ENCODE results near the gene SLC2A4.

Gene SLC2A4

GRCh38 chr17:7293816-7294613 is 12.5 kb downstream of the SLC2A4 start:
- no peak for DNase-seq (ENCODE audit: low read depth, low spot score)
- H3K4me3 ChIP-seq (ENCODE audit: low read length), result peak overlapping the region; percentile 21

GRCh38 chr17:7294614-7295153 is 13.2 kb downstream of the SLC2A4 start, which contains the start of gene YBX2:
YBX2 (minus strand) TSS chr17:7294639; CDS start chr17:7294500, 139 bp downstream.
- H3K4me3 ChIP-seq (ENCODE audit: low read length), result peak within 1 kb of the TSS; percentile 56
- peak; percentile 76 for DNase-seq (ENCODE audit: low read depth, low spot score)

- peak overlapping the region; percentile 56 for H3K4me3 ChIP-seq (ENCODE audit: low read length)
- no peak for DNase-seq (ENCODE audit: low read depth, low spot score)
Observed at GRCh38 chr17:7295230-7296180, 14.0 kb downstream of the SLC2A4 start.

- DNase-seq (ENCODE audit: low read depth, low spot score), result no peak
- peak overlapping the region; percentile 3; the same call in 1 of the 2 replicates for H3K4me3 ChIP-seq (ENCODE audit: low read length)
Observed at GRCh38 chr17:7296189-7296861, 14.8 kb downstream of the SLC2A4 start.

- DNase-seq (ENCODE audit: low read depth, low spot score), result no peak
- H3K4me3 ChIP-seq (ENCODE audit: low read length), result no peak overlapping the region
Observed at GRCh38 chr17:7304179-7304578, 22.7 kb downstream of the SLC2A4 start.

- DNase-seq (ENCODE audit: low read depth, low spot score), result peak; percentile 100
- H3K4me3 ChIP-seq (ENCODE audit: low read length), result peak within 1 kb of the TSS; percentile 81
Observed at GRCh38 chr17:7306911-7307685, 25.6 kb downstream of the SLC2A4 start, which contains the start of gene EIF5A. EIF5A (plus strand) TSS chr17:7307628; CDS start chr17:7309636, 2,008 bp downstream.

GRCh38 chr17:7307686-7308624 is 26.4 kb downstream of the SLC2A4 start:
- peak overlapping the region; percentile 81 for H3K4me3 ChIP-seq (ENCODE audit: low read length)
- DNase-seq (ENCODE audit: low read depth, low spot score), result no peak

GRCh38 chr17:7308625-7309433 is 27.3 kb downstream of the SLC2A4 start:
- DNase-seq (ENCODE audit: low read depth, low spot score), result peak; percentile 90
- peak overlapping the region; percentile 81 for H3K4me3 ChIP-seq (ENCODE audit: low read length)

- DNase-seq (ENCODE audit: low read depth, low spot score), result no peak
- H3K4me3 ChIP-seq (ENCODE audit: low read length), result peak overlapping the region; percentile 81
Observed at GRCh38 chr17:7309628-7310027, 28.1 kb downstream of the SLC2A4 start.

- DNase-seq (ENCODE audit: low read depth, low spot score), result no peak
- no peak overlapping the region for H3K4me3 ChIP-seq (ENCODE audit: low read length)
Observed at GRCh38 chr17:7311110-7311705, 29.7 kb downstream of the SLC2A4 start.

- DNase-seq (ENCODE audit: low read depth, low spot score), result no peak
- H3K4me3 ChIP-seq (ENCODE audit: low read length), result no peak overlapping the region
Observed at GRCh38 chr17:7312432-7313087, 31.0 kb downstream of the SLC2A4 start.

GRCh38 chr17:7313088-7313889 is 31.8 kb downstream of the SLC2A4 start:
- DNase-seq (ENCODE audit: low read depth, low spot score), result no peak

GRCh38 chr17:7313890-7314718 is 32.6 kb downstream of the SLC2A4 start:
- no peak for DNase-seq (ENCODE audit: low read depth, low spot score)
- peak overlapping the region; percentile 78 for H3K4me3 ChIP-seq (ENCODE audit: low read length)

More at GRCh38 chr17:7313088-7313889, 31.8 kb downstream of the SLC2A4 start:
- no peak overlapping the region for H3K4me3 ChIP-seq (ENCODE audit: low read length)

Measured in Jurkat, Clone E6-1 (cell line).